IPS-15b (cell line): ENCODE data around the gene CD80.

Experiments used
- H3K27me3 ChIP-seq: one replicate; pipeline ENCODE4 v1.6.1; 2013; ENCODE audit warnings: low read length; ENCODE audit not compliant: control insufficient read depth, insufficient read depth
- H3K36me3 ChIP-seq: one replicate; pipeline ENCODE4 v1.6.1; 2013; ENCODE audit warnings: low read length; ENCODE audit not compliant: control insufficient read depth, insufficient read depth
- H3K4me1 ChIP-seq: one replicate; pipeline ENCODE4 v1.6.1; 2013; ENCODE audit warnings: mild to moderate bottlenecking, low read length; ENCODE audit not compliant: control insufficient read depth, insufficient read depth
- H3K4me3 ChIP-seq: one replicate; pipeline ENCODE4 v1.5.1; 2013; ENCODE audit warnings: low read depth, low read length
- H3K9ac ChIP-seq: one replicate; pipeline ENCODE4 v1.6.1; 2013; ENCODE audit warnings: low read depth, mild to moderate bottlenecking, low read length
- H3K9me3 ChIP-seq: one replicate; pipeline ENCODE4 v1.6.1; 2013; ENCODE audit warnings: mild to moderate bottlenecking, low read length; ENCODE audit not compliant: control insufficient read depth, insufficient read depth

The CD80 gene

DNA sequence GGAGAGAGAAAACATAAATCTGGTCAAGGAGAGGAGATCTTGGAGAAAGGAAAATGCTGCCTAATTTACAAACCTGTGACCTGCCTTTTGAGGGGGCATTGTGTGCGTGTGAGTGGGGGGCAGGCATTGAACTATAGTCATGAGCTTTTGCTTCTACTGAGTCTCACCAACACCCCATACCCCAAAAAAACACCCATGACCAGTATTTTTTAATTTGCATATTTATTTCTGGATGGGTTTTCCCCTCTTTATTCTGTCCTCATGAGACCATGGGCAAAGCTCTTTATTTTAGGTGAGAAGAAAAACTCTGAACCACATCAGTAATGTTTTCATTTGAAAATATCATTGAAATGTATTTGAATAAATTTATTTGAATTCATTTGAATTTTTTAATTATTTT, 20.6 kb downstream of the CD80 start:
- no peak overlapping the region for H3K9ac ChIP-seq
- no peaks in the 10 kb centered on the region for H3K9me3 ChIP-seq
- H3K36me3 ChIP-seq: no peaks in the 10 kb centered on the region
- H3K27me3 ChIP-seq: no peaks in the 10 kb centered on the region
- no peaks in the 10 kb centered on the region for H3K4me1 ChIP-seq
- no peak overlapping the region for H3K4me3 ChIP-seq

DNA sequence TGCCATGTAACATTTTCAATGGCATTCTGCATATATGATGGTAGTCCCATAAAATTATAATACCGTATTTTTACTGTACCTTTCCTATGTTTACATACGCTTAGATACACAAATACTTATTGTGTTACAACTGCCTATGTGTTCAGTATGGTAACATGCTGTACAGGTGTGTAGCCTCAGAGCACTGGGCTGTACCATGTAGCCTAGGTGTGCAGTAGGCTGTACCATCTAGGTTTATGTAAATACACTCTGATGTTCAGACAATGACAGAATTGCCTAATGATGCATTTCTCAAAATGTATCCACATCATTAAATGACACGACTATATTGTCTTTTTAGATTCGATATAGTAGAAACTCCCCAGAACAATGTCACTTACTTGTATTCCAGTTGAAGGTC, 22.7 kb downstream of the CD80 start:
- no peaks in the 10 kb centered on the region for H3K36me3 ChIP-seq
- H3K4me3 ChIP-seq: no peak overlapping the region
- no peak overlapping the region for H3K9ac ChIP-seq
- no peaks in the 10 kb centered on the region for H3K9me3 ChIP-seq
- no peaks in the 10 kb centered on the region for H3K27me3 ChIP-seq
- H3K4me1 ChIP-seq: no peaks in the 10 kb centered on the region

GRCh38 chr3:119534296-119534695, 25.1 kb downstream of the CD80 start:
- H3K27me3 ChIP-seq: no peaks in the 10 kb centered on the region
- no peaks in the 10 kb centered on the region for H3K36me3 ChIP-seq
- H3K9me3 ChIP-seq: no peaks in the 10 kb centered on the region
- H3K4me3 ChIP-seq: no peak overlapping the region
- H3K4me1 ChIP-seq: no peaks in the 10 kb centered on the region
- no peak overlapping the region for H3K9ac ChIP-seq

DNA sequence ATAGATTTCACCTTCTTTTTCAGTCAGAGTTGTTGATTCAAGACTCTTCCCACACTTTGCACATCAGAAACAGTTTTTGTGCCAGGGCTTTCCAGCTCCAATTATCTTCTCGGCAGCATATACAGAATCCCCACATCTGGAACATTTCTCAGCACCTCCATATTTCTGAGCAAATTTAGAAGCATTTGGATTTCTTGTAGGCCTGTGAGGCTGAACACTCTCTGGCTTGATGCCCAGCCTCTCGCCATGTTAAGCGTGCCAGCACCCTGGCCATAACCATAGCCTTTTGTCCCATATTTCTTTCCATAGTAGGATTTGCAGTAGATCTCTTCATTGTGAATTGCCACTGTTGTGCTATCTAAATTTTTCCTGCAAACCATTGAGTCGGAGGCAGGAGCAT, 28.3 kb downstream of the CD80 start:
- no peak overlapping the region for H3K9ac ChIP-seq
- no peaks in the 10 kb centered on the region for H3K4me1 ChIP-seq
- no peak overlapping the region for H3K4me3 ChIP-seq
- H3K9me3 ChIP-seq: no peaks in the 10 kb centered on the region
- H3K27me3 ChIP-seq: no peaks in the 10 kb centered on the region
- H3K36me3 ChIP-seq: no peaks in the 10 kb centered on the region

DNA sequence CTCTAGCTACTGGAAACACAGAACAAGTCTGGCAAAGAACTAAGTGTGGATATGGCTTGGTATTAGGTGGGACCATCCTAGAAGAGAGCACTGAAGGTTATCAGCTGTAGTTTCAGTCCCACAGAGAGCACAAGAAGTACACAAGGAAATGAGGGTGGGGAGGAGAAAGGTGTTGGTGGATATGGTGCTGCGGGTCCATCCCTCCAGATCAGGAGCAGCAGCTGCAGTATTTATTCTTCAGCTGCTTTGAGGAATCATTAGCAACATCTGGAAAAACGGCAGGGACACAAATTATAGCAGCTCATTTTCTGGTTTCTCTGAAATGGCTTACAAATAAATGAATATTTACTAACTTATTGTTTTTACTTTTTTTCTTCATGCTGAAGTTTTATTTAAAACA, 29.0 kb downstream of the CD80 start:
- no peaks in the 10 kb centered on the region for H3K36me3 ChIP-seq
- H3K9me3 ChIP-seq: no peaks in the 10 kb centered on the region

DNA sequence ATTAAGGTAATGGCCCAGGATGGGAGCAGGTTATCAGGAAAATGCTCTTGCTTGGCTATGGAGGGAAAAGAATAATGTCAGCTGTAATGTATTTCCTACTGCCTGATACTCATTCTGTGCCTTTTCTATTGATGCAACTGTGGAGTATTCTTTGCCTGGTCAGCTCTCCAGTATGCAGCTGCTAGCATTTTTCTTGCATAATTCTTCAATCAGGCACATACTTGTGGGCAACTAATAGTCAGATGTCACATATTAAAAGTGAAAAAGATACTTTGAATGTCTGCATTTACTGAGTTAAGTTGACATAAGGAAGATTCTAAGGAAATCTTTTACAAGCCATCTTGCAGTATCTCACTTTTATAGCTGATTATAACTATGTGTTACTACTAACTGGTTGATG, 29.5 kb downstream of the CD80 start:
- no peak overlapping the region for H3K9ac ChIP-seq
- peaks cover 2% of the 10 kb centered on the region for H3K4me1 ChIP-seq
- no peaks in the 10 kb centered on the region for H3K36me3 ChIP-seq
- no peak overlapping the region for H3K4me3 ChIP-seq
- no peaks in the 10 kb centered on the region for H3K27me3 ChIP-seq
- no peaks in the 10 kb centered on the region for H3K9me3 ChIP-seq

More for the DNA sequence above, 29.0 kb downstream of the CD80 start:
- peaks cover under 1% of the 10 kb centered on the region for H3K4me1 ChIP-seq
- no peak overlapping the region for H3K9ac ChIP-seq
- H3K27me3 ChIP-seq: no peaks in the 10 kb centered on the region
- H3K4me3 ChIP-seq: no peak overlapping the region

- H3K4me3 ChIP-seq: no peak overlapping the region
- H3K36me3 ChIP-seq: no peaks in the 10 kb centered on the region
- H3K9ac ChIP-seq: no peak overlapping the region
- peaks cover 2% of the 10 kb centered on the region for H3K4me1 ChIP-seq
- H3K27me3 ChIP-seq: no peaks in the 10 kb centered on the region
- H3K9me3 ChIP-seq: no peaks in the 10 kb centered on the region
Observed at GRCh38 chr3:119527714-119528113, 31.7 kb downstream of the CD80 start.

DNA sequence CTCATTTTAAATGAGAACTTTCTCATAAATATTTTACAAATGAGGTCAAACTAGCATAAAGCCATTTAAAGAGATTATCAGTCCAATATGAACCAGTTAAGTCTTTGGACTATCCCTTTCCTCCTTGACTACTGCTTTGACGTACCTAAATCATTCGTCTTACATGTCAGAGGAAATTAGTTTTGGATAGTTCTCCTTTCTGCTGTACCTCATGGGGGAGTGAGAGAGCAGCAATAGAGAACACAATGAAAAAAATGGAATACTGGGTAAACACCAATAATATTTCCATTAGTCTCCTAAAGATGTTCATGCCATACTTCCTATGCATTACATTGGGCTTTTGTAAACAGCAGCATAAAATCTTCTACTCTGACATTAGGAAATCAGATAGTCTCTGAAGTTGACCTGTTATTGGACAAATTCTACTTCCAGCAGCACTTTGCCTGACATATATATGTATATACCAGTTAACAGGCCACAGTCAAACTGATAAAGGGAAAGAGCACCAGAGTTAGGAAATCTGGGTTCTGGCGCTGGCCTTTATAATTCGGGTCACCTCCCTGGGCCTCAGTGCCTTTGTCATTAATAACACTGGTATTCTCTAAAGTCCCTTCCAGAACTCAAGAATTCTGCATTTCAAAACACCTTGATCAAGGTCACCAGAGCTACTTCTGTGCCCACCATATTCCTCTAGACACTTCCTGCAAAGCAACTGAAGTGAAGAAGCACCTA, 34.3 kb downstream of the CD80 start:
- H3K4me3 ChIP-seq: no peak overlapping the region
- no peaks in the 10 kb centered on the region for H3K9me3 ChIP-seq
- no peaks in the 10 kb centered on the region for H3K27me3 ChIP-seq
- no peak overlapping the region for H3K9ac ChIP-seq
- H3K4me1 ChIP-seq: peaks cover 2% of the 10 kb centered on the region
- H3K36me3 ChIP-seq: no peaks in the 10 kb centered on the region

GRCh38 chr3:119518026-119518425, 41.4 kb downstream of the CD80 start:
- Histone ChIP-seq H3K27me3 (no peaks in the 10 kb centered on the region), H3K36me3 (peaks cover 20% of the 10 kb centered on the region), H3K4me1 (no peaks in the 10 kb centered on the region), H3K9ac (no peak overlapping the region), H3K4me3 (no peak overlapping the region), H3K9me3 (no peaks in the 10 kb centered on the region)

GRCh38 chr3:119517112-119517511, 42.3 kb downstream of the CD80 start:
- Histone ChIP-seq H3K27me3 (no peaks in the 10 kb centered on the region), H3K4me1 (no peaks in the 10 kb centered on the region), H3K9ac (no peak overlapping the region), H3K36me3 (peaks cover 22% of the 10 kb centered on the region), H3K9me3 (no peaks in the 10 kb centered on the region), H3K4me3 (no peak overlapping the region)

- Histone ChIP-seq H3K27me3 (no peaks in the 10 kb centered on the region), H3K9me3 (no peaks in the 10 kb centered on the region), H3K9ac (no peak overlapping the region), H3K4me3 (no peak overlapping the region), H3K36me3 (peaks cover 22% of the 10 kb centered on the region), H3K4me1 (no peaks in the 10 kb centered on the region)
Observed at GRCh38 chr3:119514637-119515036, 44.8 kb downstream of the CD80 start.

DNA sequence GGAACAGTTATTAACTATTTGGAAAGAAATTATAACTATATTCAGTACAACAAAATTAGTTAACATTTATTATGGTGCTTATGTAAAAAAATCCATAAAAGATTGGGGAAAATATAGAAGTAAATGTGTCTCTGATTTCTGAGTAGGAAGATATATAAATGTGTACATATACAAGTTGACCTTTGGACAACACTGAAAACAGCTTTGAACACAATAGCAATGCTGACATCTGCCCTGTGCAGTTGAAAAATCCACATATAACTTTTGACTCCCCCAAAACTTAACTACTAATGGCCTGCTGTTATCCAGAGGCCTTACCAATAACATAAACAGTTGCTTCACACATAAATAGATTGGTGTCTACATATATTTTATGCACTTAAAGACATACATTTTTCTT, 48.7 kb downstream of the CD80 start:
- no peaks in the 10 kb centered on the region for H3K9me3 ChIP-seq
- peaks cover 5% of the 10 kb centered on the region for H3K36me3 ChIP-seq
- no peaks in the 10 kb centered on the region for H3K4me1 ChIP-seq
- H3K4me3 ChIP-seq: no peak overlapping the region
- H3K9ac ChIP-seq: no peak overlapping the region
- no peaks in the 10 kb centered on the region for H3K27me3 ChIP-seq
